CD14-positive monocyte (primary cell): Measurements from ENCODE around the gene APOBEC3F. TPM values are rescaled to one million over a fixed set of nuclear protein-coding genes. Genes with fewer than 3 reads are reported as not detected.

ENCODE experiments used
- DNase-seq, 3 donors: peaks; one replicate each; pipeline ENCODE4 v3.0.0-alpha.2; 2011 to 2022
- H2AFZ ChIP-seq: 2 replicates; pipeline ENCODE4 v1.6.0; 2012; ENCODE audit warnings: mild to moderate bottlenecking, low read depth, low read length, inconsistent platforms; ENCODE audit not compliant: insufficient read depth, poor library complexity, severe bottlenecking
- H3K27ac ChIP-seq, 2 donors: 1 replicate in 1 of 2; 2 replicates in 1 of 2; pipeline ENCODE4 v1.5.1; 2012 to 2013; ENCODE audit warnings: low read length in 2 of 2, control low read depth in 1 of 2, inconsistent platforms in 1 of 2, low read depth in 1 of 2, mild to moderate bottlenecking in 1 of 2
- H3K27me3 ChIP-seq, 2 donors: one replicate each; pipeline versions ENCODE4 v1.6.0 to v1.6.1; 2011 to 2013; ENCODE audit warnings: low read length in 2 of 2; ENCODE audit not compliant: control insufficient read depth in 2 of 2, insufficient read depth in 2 of 2
- H3K36me3 ChIP-seq, 2 donors: replicated peaks in 1 of 2; 1 replicate in 1 of 2; 2 replicates in 1 of 2; pipeline versions ENCODE4 v1.5.1 to v1.6.1; 2012 to 2013; ENCODE audit warnings: low read length in 2 of 2, control low read depth in 1 of 2, inconsistent platforms in 1 of 2, mild to moderate bottlenecking in 1 of 2; ENCODE audit not compliant: insufficient read depth in 2 of 2, control insufficient read depth in 1 of 2
- H3K4me1 ChIP-seq, 2 donors: 1 replicate in 1 of 2; 2 replicates in 1 of 2; pipeline versions ENCODE4 v1.5.1 to v1.6.1; 2012 to 2013; ENCODE audit warnings: low read length in 2 of 2, control low read depth in 1 of 2, inconsistent platforms in 1 of 2, mild to moderate bottlenecking in 1 of 2, moderate library complexity in 1 of 2; ENCODE audit not compliant: insufficient read depth in 2 of 2, control insufficient read depth in 1 of 2
- H3K4me2 ChIP-seq: replicated peaks from 2 replicates; pipeline ENCODE3; 2012; ENCODE audit warnings: low read length, moderate library complexity, mild to moderate bottlenecking; ENCODE audit not compliant: poor library complexity, severe bottlenecking; ENCODE audit errors: extremely low read depth
- H3K4me3 ChIP-seq, 3 experiments: fragments of 200-600 bp in 1 of 3; sonication (generic) in 1 of 3; replicated peaks in 1 of 3; 1 replicate in 2 of 3; 2 replicates in 1 of 3; pipeline ENCODE4 v1.5.1; 2011 to 2013; ENCODE audit warnings: low read length in 3 of 3, mild to moderate bottlenecking in 3 of 3, control low read depth in 2 of 3, low read depth in 2 of 3, inconsistent platforms in 1 of 3, moderate library complexity in 1 of 3
- H3K79me2 ChIP-seq: 2 replicates; pipeline ENCODE4 v1.6.0; 2012; ENCODE audit warnings: mild to moderate bottlenecking, control low read depth, inconsistent platforms, low read length, moderate library complexity; ENCODE audit not compliant: insufficient read depth
- H3K9ac ChIP-seq: 2 replicates; pipeline ENCODE4 v1.6.0; 2017; ENCODE audit warnings: low read length, mild to moderate bottlenecking; ENCODE audit not compliant: insufficient read depth, poor library complexity, severe bottlenecking
- H3K9me3 ChIP-seq, 2 donors: replicated peaks in 1 of 2; 1 replicate in 1 of 2; 2 replicates in 1 of 2; pipeline versions ENCODE4 v1.5.1 to v1.6.1; 2012 to 2013; ENCODE audit warnings: low read length in 2 of 2, control low read depth in 1 of 2; ENCODE audit not compliant: control insufficient read depth in 1 of 2, insufficient read depth in 1 of 2
- H4K20me1 ChIP-seq: 2 replicates; pipeline ENCODE4 v1.6.0; 2012; ENCODE audit warnings: mild to moderate bottlenecking, low read length, control low read depth, moderate library complexity; ENCODE audit not compliant: insufficient read depth
- H3K27ac Mint-ChIP-seq, 7 donors: one replicate each; pipeline ENCODE4 v1.8.0; 2020; ENCODE audit warnings: mild to moderate bottlenecking in 7 of 7, mixed read lengths in 7 of 7, moderate library complexity in 6 of 7, inconsistent platforms in 2 of 7
- H3K27me3 Mint-ChIP-seq, 3 donors: one replicate each; pipeline ENCODE4 v1.8.0; 2021 to 2022; ENCODE audit warnings: low read depth in 3 of 3, mild to moderate bottlenecking in 3 of 3, mixed read lengths in 3 of 3, moderate library complexity in 3 of 3, inconsistent platforms in 1 of 3
- H3K36me3 Mint-ChIP-seq, 2 donors: one replicate each; pipeline ENCODE4 v1.8.0; 2020; ENCODE audit warnings: mixed read lengths in 2 of 2, inconsistent platforms in 1 of 2, mild to moderate bottlenecking in 1 of 2
- H3K4me1 Mint-ChIP-seq: one replicate; pipeline ENCODE4 v1.8.0; 2020; ENCODE audit warnings: mild to moderate bottlenecking, mixed read lengths
- H3K4me3 Mint-ChIP-seq, 2 donors: one replicate each; pipeline ENCODE4 v1.8.0; 2020; ENCODE audit warnings: mild to moderate bottlenecking in 2 of 2, mixed read lengths in 2 of 2, moderate library complexity in 1 of 2
- H3K9me3 Mint-ChIP-seq, 7 donors: one replicate each; pipeline ENCODE4 v1.8.0; 2020 to 2022; ENCODE audit warnings: mixed read lengths in 7 of 7, mild to moderate bottlenecking in 6 of 7, moderate library complexity in 6 of 7, inconsistent platforms in 2 of 7
- CTCF ChIP-seq: fragments of 200-600 bp; IDR thresholded peaks from one replicate; pipeline ENCODE4 v1.8.0; 2022; ENCODE audit warnings: antibody characterized with exemption, mild to moderate bottlenecking
- WGBS: methylation state at CpG from one replicate; pipeline ENCODE4 v1.1.5; 2013; ENCODE audit warnings: missing lambda C conversion rate; ENCODE audit not compliant: insufficient coverage; 5-methylcytosine and 5-hydroxymethylcytosine counted together
- intact Hi-C, 2 donors: fragments of 100-400 bp; cut with micrococcal nuclease; formaldehyde crosslinking; loops; one replicate each; pipeline versions ENCODE4 v1.15.0 to v1.15.1; 2023
- polyA plus RNA-seq, 3 donors: library from polyadenylated mRNA; depleted of rRNA in 1 of 3; unstranded in 2 of 3; stranded (reverse) in 1 of 3; fragments of 300-500 nt in 2 of 3; fragments of >200 nt in 1 of 3; fragmentation: Illumina TruSeq in 2 of 3; gene quantifications; 1 replicate in 2 of 3; 2 replicates in 1 of 3; pipeline ENCODE4 v1.2.3, GENCODE V29; 2012 to 2021

APOBEC3F gene
- polyA plus RNA-seq, 3 donors: 4.1 to 8.0 (median 4.4) TPM

DNA sequence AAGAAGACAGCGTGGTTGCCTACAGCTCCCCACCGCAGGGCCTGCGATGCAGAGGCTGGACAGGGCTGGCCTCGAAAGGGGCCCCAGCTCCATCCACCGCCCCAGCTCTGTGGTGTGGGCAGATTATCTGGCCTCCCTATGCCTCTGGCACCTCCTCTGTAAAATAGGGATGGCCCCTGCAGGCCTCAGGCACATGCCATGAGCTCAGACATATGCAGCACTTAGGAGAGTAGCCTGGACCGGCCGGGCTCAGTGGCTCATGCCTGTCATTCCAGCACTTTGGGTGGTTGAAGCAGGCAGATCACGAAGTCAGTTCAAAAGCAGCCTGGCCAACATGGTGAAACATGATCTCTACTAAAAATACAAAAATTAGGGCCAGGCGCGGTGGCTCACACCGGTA lies 12.4 kb upstream of the APOBEC3F start:
- DNase-seq: no peak
- H2AFZ ChIP-seq: no peak overlapping the region
- H3K79me2 ChIP-seq: no peaks in the 10 kb centered on the region
- H3K27me3 ChIP-seq: no peaks in the 10 kb centered on the region
- peaks cover 20 to 21% of the 10 kb centered on the region in 2 donors for H3K36me3 Mint-ChIP-seq
- WGBS: 99% methylated on average over 11 of the region's 11 CpGs
- H3K9me3 ChIP-seq: no peaks in the 10 kb centered on the region
- no peak overlapping the region for H3K4me2 ChIP-seq
- no peaks in the 10 kb centered on the region for H3K27me3 Mint-ChIP-seq
- H3K27ac Mint-ChIP-seq: no peak overlapping the region
- H3K36me3 ChIP-seq: peaks cover 2 to 9% of the 10 kb centered on the region in 2 donors
- H3K27ac ChIP-seq: no peak overlapping the region
- no peak overlapping the region for H3K4me3 Mint-ChIP-seq
- TF ChIP-seq CTCF: no peak
- no peak overlapping the region for H3K9ac ChIP-seq
- H3K4me1 Mint-ChIP-seq: peaks cover 8% of the 10 kb centered on the region
- peaks cover 0 to 2% of the 10 kb centered on the region in 2 donors for H3K4me1 ChIP-seq
- intact Hi-C loops: no loop called here
- no peak overlapping the region for H3K4me3 ChIP-seq
- H4K20me1 ChIP-seq: no peaks in the 10 kb centered on the region
- H3K9me3 Mint-ChIP-seq: no peaks in the 10 kb centered on the region

DNA sequence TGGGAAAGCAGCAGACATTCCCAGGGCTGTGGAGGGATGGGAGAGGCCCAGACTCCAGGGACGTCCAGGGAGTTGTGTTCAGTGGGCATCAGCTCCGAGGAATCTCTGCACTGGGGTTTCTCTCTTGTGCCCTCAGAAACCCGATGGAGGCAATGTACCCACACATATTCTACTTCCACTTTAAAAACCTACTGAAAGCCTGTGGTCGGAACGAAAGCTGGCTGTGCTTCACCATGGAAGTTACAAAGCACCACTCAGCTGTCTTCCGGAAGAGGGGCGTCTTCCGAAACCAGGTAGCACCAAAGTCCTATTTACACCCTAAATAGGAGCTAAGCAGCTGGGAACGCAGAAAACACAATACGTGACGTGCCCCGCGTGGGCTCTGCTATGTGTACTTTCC lies 11.4 kb upstream of the APOBEC3F start:
- no peak overlapping the region for H3K27ac ChIP-seq
- no peaks in the 10 kb centered on the region for H3K9me3 Mint-ChIP-seq
- DNase-seq: no peak
- no peaks in the 10 kb centered on the region for H3K27me3 ChIP-seq
- H3K4me3 Mint-ChIP-seq: no peak overlapping the region
- no peak overlapping the region for H3K4me3 ChIP-seq
- peaks cover 11 to 12% of the 10 kb centered on the region in 2 donors for H3K36me3 Mint-ChIP-seq
- H3K27me3 Mint-ChIP-seq: peaks cover 0 to 1% (median 0%) of the 10 kb centered on the region in 3 donors
- 94% methylated on average over 11 of the region's 13 CpGs for WGBS
- peaks cover 8% of the 10 kb centered on the region for H3K4me1 Mint-ChIP-seq
- intact Hi-C loops: no loop called here
- H2AFZ ChIP-seq: no peak overlapping the region
- H3K4me1 ChIP-seq: peaks cover 0 to 2% of the 10 kb centered on the region in 2 donors
- no peak overlapping the region for H3K4me2 ChIP-seq
- no peak overlapping the region for H3K9ac ChIP-seq
- H3K79me2 ChIP-seq: no peaks in the 10 kb centered on the region
- TF ChIP-seq CTCF: no peak
- H3K36me3 ChIP-seq: peaks cover 0 to under 1% of the 10 kb centered on the region in 2 donors
- H4K20me1 ChIP-seq: no peaks in the 10 kb centered on the region
- no peaks in the 10 kb centered on the region for H3K9me3 ChIP-seq
- no peak overlapping the region for H3K27ac Mint-ChIP-seq
